Lower leg skin (tissue), 3 donors: ENCODE data around the gene CRP.

Experiments
- POLR2A ChIP-seq, 2 donors: fragments of 450-650 bp; IDR thresholded peaks; one replicate each; pipeline ENCODE4 v1.6.1; 2016 to 2017; ENCODE audit warnings: antibody characterized with exemption in 2 of 2, mild to moderate bottlenecking in 1 of 2, moderate library complexity in 1 of 2
- TF ChIP-seq, protein P1 (sequence below), 3 donors: fragments of 450-650 bp; IDR thresholded peaks; one replicate each; pipeline ENCODE4 v1.5.1; 2016; ENCODE audit warnings: antibody characterized with exemption in 3 of 3, mild to moderate bottlenecking in 3 of 3, moderate library complexity in 2 of 3

DNA sequence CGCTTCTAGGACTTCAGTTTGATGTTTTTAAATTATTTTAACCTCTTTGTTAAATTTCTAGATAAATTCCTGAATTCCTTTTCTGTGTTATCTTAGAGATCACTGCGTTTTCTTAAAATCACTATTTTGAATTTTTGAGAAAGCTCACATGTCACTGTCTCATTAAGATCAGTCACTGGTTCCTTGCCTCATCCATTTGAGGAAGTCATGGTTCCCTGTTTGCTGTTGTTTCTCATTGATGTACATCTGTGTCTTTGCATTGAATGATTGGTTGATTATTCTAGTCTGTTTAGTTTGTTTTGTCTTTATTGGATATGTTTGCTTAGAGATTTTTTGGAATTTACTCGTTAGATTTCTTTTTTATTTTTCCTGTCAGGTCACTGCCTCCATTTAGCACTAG lies 50.1 kb downstream of the CRP start:
- TF ChIP-seq, protein P1, sequence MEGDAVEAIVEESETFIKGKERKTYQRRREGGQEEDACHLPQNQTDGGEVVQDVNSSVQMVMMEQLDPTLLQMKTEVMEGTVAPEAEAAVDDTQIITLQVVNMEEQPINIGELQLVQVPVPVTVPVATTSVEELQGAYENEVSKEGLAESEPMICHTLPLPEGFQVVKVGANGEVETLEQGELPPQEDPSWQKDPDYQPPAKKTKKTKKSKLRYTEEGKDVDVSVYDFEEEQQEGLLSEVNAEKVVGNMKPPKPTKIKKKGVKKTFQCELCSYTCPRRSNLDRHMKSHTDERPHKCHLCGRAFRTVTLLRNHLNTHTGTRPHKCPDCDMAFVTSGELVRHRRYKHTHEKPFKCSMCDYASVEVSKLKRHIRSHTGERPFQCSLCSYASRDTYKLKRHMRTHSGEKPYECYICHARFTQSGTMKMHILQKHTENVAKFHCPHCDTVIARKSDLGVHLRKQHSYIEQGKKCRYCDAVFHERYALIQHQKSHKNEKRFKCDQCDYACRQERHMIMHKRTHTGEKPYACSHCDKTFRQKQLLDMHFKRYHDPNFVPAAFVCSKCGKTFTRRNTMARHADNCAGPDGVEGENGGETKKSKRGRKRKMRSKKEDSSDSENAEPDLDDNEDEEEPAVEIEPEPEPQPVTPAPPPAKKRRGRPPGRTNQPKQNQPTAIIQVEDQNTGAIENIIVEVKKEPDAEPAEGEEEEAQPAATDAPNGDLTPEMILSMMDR (IDR thresholded peaks at IDR 0.05), result no peak
- TF ChIP-seq POLR2A (IDR thresholded peaks at IDR 0.05), result no peak
